ENCODE data around the gene ZBTB33. TPM values are rescaled to one million over a fixed set of nuclear protein-coding genes. Genes with fewer than 3 reads are reported as not detected.

ZBTB33 gene
- total and polyA plus RNA-seq, 9 donors = 9.3 to 19.4 (median 14.3) TPM

DNA sequence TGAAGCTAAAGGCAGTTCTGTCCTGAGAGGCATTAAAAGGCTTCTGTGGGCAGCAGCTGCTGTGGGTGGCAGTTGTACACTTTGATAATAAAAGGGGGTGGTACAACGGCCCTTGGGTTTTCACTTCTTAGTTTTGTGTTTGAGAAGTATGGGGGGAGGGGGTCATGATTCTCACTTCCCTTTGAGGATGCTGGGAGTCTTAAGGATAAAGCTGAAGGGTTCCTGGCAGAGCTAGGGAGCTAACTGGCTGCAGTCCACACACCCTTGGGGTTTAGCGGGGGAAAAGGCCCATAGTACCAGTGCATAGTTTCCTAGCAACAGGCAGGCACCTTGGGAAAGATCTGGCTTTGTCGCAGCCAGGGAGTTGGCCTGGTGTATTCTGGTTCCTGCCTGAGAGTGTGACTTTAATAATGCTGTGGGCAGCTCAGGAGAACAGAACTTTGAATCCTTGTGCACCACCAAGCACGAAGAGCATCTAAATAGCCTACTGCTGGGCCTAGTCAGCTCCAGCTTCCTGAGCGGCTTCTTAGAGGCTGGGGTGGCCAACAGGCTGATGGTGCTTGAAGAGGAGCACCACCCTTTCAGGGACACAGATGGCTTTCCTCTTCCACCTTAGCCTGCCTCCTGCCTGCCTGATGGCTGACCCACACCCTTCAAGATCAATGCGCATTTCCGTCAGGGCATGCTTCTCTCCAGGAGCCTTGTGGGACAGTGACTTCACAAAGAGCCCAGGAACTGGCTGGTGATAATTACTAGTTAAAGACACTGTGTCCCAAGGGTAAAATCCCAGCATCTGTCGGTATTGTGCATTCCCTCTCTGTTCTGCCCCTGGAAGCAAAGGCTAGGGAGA is 12.5 kb downstream of the ZBTB33 start:
- Histone ChIP-seq H3K4me3 (ENCODE audit: low read length) (no peak overlapping the region), H3K9me3 (replicated peaks; ENCODE audit: control insufficient read depth, low read depth, low read length) (no peaks in the 10 kb centered on the region), H3K4me1 (ENCODE audit: control insufficient read depth, insufficient read depth, low read length) (no peaks in the 10 kb centered on the region), H3K27me3 (ENCODE audit: control insufficient read depth, insufficient read depth, low read length) (peaks cover 4% of the 10 kb centered on the region), H3K27ac (ENCODE audit: low read length) (no peak overlapping the region), H3K36me3 (ENCODE audit: control insufficient read depth, insufficient read depth, low read length) (no peaks in the 10 kb centered on the region)
- 58% methylated on average over 8 of the region's 8 CpGs for WGBS (ENCODE audit: insufficient coverage)
- DNase-seq = peak; percentile 16

DNA sequence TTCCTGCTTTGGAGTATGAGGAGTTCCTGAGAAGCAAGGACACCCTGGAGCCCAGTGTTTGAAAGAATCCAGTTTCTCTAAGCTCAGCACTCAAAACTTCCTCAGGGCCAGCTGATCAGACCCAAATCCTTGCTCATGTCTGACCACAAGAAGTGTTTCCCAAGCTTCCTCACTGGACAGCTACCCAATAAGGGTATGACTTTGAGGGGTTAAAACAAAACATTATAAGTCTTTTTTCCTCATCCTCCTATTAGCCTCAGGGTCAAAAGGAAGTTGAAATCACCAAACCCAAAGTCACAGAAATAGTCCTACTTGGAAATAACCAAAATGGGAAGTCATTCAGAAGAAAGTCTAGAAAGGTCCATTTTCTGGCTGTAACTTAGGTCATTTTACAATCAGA is 13.7 kb downstream of the ZBTB33 start:
- Histone ChIP-seq H3K9me3 (replicated peaks; ENCODE audit: control insufficient read depth, low read depth, low read length) (no peaks in the 10 kb centered on the region), H3K27me3 (ENCODE audit: control insufficient read depth, insufficient read depth, low read length) (peaks cover 4% of the 10 kb centered on the region), H3K36me3 (ENCODE audit: control insufficient read depth, insufficient read depth, low read length) (no peaks in the 10 kb centered on the region), H3K4me3 (ENCODE audit: low read length) (no peak overlapping the region), H3K4me1 (ENCODE audit: control insufficient read depth, insufficient read depth, low read length) (no peaks in the 10 kb centered on the region), H3K27ac (ENCODE audit: low read length) (no peak overlapping the region)
- peak; percentile 14 for DNase-seq

DNA sequence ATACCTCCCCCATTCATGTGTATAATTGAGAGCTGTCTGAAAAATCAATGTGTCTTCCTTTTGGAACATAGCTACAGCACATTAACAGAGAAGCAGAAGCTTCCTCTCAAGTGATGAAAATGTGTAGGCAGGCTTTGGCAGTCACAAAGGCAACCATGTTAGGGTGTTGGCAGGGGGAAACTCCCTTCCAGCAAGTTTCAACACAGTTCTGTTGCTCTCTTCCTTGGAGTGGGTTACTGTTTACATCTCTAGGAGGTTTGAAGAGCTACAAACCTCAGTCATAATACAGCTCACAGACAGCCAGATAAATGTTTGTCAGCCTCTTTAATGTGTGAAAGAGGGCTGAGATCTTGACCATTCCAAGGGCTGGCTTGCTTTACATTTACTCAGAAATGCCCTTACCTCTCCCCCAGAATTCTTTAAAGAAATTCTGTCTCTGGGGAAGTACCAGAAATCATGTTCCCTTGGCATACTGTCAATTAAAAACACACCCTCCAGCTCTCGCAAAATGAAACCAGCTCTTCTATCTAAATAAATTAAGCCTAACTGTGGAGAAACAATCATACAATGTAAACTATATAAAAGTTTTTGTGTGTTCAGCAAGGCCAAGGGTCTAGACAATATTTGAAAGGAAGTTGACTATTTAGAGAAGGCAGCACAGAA is 18.9 kb downstream of the ZBTB33 start:
- H3K27me3 ChIP-seq (ENCODE audit: control insufficient read depth, insufficient read depth, low read length) = peaks cover 7% of the 10 kb centered on the region
- H3K27ac ChIP-seq (ENCODE audit: low read length) = no peak overlapping the region
- H3K4me3 ChIP-seq (ENCODE audit: low read length) = no peak overlapping the region
- H3K4me1 ChIP-seq (ENCODE audit: control insufficient read depth, insufficient read depth, low read length) = no peaks in the 10 kb centered on the region
- H3K36me3 ChIP-seq (ENCODE audit: control insufficient read depth, insufficient read depth, low read length) = no peaks in the 10 kb centered on the region
- H3K9me3 ChIP-seq (replicated peaks; ENCODE audit: control insufficient read depth, low read depth, low read length) = no peaks in the 10 kb centered on the region
- no CpG with 5 or more reads among the region's 1 CpG for WGBS (ENCODE audit: insufficient coverage)
- peak; percentile 11 for DNase-seq

DNA sequence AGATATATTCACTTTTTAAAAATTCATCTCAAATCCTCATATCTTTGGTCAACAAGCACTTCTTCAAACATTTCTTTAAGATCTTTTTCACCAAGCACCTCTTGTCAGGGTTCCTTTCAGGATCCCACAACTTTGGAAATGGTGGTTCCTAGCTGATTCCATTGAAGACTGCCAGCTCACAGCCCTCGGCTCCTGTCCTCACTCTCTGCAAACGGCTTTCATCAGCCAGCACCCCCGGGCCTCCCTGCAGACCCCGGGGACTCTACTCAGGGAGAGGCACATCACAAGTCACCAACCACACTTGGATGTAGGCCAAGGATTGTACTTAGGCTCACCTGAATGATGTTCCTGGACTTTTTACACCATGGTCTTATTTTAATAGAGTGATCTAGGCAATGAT is 20.0 kb downstream of the ZBTB33 start:
- DNase-seq = no peak
- Histone ChIP-seq H3K27me3 (ENCODE audit: control insufficient read depth, insufficient read depth, low read length) (peaks cover 9% of the 10 kb centered on the region), H3K27ac (ENCODE audit: low read length) (no peak overlapping the region), H3K36me3 (ENCODE audit: control insufficient read depth, insufficient read depth, low read length) (no peaks in the 10 kb centered on the region), H3K4me1 (ENCODE audit: control insufficient read depth, insufficient read depth, low read length) (no peaks in the 10 kb centered on the region), H3K4me3 (ENCODE audit: low read length) (no peak overlapping the region), H3K9me3 (replicated peaks; ENCODE audit: control insufficient read depth, low read depth, low read length) (no peaks in the 10 kb centered on the region)
- WGBS (ENCODE audit: insufficient coverage) = 66% methylated on average over 2 of the region's 4 CpGs

DNA sequence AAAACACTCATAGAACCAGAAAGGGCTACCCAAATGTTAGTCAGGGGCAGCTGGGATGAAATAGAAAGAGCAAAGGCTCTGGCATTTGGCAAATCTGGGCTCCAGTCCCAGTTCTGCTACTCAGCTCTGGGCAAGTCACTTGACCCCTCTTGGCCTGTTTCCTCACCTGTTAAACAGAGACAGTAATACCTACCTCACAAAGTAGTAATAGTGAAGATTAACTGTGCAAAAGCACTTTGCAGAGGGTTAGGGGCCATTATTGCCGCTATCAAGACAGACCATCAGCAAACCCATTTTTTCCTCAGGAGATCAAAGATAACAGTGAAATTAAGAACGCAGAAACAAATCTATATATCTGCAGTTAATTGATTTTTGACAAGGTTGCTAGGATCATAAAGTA is 20.6 kb downstream of the ZBTB33 start:
- Histone ChIP-seq H3K27me3 (ENCODE audit: control insufficient read depth, insufficient read depth, low read length) (peaks cover 9% of the 10 kb centered on the region), H3K36me3 (ENCODE audit: control insufficient read depth, insufficient read depth, low read length) (no peaks in the 10 kb centered on the region), H3K4me3 (ENCODE audit: low read length) (no peak overlapping the region), H3K9me3 (replicated peaks; ENCODE audit: control insufficient read depth, low read depth, low read length) (no peaks in the 10 kb centered on the region), H3K27ac (ENCODE audit: low read length) (no peak overlapping the region), H3K4me1 (ENCODE audit: control insufficient read depth, insufficient read depth, low read length) (no peaks in the 10 kb centered on the region)
- no peak for DNase-seq
- WGBS (ENCODE audit: insufficient coverage) = no CpG with 5 or more reads among the region's 2 CpGs

DNA sequence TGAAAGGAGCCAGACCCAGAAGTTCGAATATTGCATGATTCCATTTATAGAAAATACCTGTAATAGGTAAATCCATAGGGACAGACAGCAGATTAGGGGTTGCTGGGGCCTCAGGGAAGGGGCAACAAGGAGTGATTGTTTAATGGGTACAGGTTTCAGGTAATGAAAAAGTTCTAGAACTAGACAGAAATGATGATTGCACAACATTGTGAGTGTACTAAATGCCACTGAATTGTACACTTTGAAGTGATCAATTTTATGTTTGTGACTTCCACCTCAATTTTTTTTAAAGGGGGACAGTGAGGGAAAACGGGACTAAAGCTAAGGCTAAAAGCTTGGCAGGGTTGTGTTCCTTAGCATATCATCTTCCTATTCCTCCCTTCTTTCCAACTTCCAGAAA is 23.5 kb downstream of the ZBTB33 start:
- no CpG with 5 or more reads among the region's 2 CpGs for WGBS (ENCODE audit: insufficient coverage)
- Histone ChIP-seq H3K4me3 (ENCODE audit: low read length) (no peak overlapping the region), H3K27me3 (ENCODE audit: control insufficient read depth, insufficient read depth, low read length) (peaks cover 12% of the 10 kb centered on the region), H3K36me3 (ENCODE audit: control insufficient read depth, insufficient read depth, low read length) (no peaks in the 10 kb centered on the region), H3K27ac (ENCODE audit: low read length) (no peak overlapping the region), H3K4me1 (ENCODE audit: control insufficient read depth, insufficient read depth, low read length) (no peaks in the 10 kb centered on the region), H3K9me3 (replicated peaks; ENCODE audit: control insufficient read depth, low read depth, low read length) (no peaks in the 10 kb centered on the region)
- no peak for DNase-seq

DNA sequence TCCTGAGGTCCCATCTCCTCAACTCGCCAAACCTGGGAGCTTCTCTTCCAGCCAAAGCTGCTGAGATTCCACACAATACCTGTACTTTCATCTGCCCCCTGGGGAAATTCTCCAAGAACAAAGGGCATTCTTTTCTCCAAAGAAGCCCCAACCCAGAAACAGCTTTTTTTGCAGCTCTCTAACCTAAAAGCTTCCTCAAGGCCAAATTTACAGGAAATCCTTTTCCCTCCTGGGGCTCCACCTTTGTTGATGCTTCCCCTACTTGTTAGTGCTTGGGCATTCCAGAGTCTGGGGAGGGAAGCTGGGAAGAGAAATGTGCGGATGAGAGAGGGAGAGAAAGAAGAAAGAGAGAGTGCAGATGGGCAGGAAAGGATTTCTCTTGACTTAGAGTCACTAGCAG is 24.3 kb downstream of the ZBTB33 start:
- Histone ChIP-seq H3K9me3 (replicated peaks; ENCODE audit: control insufficient read depth, low read depth, low read length) (no peaks in the 10 kb centered on the region), H3K27me3 (ENCODE audit: control insufficient read depth, insufficient read depth, low read length) (peaks cover 12% of the 10 kb centered on the region), H3K36me3 (ENCODE audit: control insufficient read depth, insufficient read depth, low read length) (no peaks in the 10 kb centered on the region), H3K4me3 (ENCODE audit: low read length) (no peak overlapping the region), H3K4me1 (ENCODE audit: control insufficient read depth, insufficient read depth, low read length) (no peaks in the 10 kb centered on the region), H3K27ac (ENCODE audit: low read length) (no peak overlapping the region)
- 50% methylated on average over 1 of the region's 2 CpGs for WGBS (ENCODE audit: insufficient coverage)
- DNase-seq = no peak

DNA sequence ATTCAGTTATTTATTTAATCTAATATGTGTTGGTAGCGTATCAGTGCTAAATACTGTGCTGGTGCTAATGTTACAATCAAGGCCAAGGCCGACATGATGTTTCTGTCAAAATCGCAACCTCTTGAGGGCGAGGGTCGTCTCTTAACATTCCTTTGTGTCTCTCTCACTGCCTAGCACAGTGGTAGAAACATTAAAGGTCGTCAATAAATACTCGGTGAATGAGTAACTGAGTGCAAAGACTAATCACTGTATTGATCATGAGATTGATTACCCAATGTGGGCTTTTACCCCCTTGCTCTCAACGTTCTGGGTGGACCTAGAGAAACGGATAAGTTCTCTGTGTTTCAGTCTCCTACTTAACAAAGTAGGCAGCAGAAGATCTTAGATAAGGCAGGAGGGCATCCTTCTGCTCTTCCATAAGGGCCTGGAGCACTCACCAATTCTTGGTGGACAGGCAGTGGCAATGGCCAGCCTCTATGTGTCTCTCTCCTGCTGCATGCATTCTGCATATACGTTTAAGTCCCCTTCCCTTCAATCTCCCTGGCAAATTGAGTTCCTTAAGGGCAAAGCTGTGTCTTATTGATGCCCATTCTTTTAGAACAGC is 30.5 kb downstream of the ZBTB33 start:
- Histone ChIP-seq H3K9me3 (replicated peaks; ENCODE audit: control insufficient read depth, low read depth, low read length) (no peaks in the 10 kb centered on the region), H3K4me1 (ENCODE audit: control insufficient read depth, insufficient read depth, low read length) (no peaks in the 10 kb centered on the region), H3K27me3 (ENCODE audit: control insufficient read depth, insufficient read depth, low read length) (peaks cover 9% of the 10 kb centered on the region), H3K27ac (ENCODE audit: low read length) (no peak overlapping the region), H3K36me3 (ENCODE audit: control insufficient read depth, insufficient read depth, low read length) (no peaks in the 10 kb centered on the region), H3K4me3 (ENCODE audit: low read length) (no peak overlapping the region)
- DNase-seq = no peak
- WGBS (ENCODE audit: insufficient coverage) = 55% methylated on average over 4 of the region's 10 CpGs

DNA sequence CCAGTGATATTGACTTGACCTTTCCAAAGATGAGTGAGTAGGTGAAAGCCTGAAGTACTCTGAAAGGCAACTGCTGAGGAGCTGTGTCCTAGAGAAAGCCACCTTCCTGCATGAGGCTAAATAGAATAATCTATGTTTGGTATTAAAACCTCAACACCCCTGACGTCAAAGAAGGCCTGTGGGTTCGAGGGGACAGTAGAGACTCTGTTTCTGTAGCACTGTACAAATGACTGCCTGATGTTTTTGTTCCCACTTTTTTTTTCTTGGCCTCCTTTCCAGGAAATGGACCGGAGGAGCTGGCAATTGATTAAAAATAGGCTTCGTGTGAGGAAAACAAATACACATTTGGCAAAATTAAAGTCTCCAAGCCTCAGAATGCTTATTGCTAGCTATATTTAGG is 31.1 kb downstream of the ZBTB33 start:
- H3K9me3 ChIP-seq (replicated peaks; ENCODE audit: control insufficient read depth, low read depth, low read length) = no peaks in the 10 kb centered on the region
- no peak overlapping the region for H3K4me3 ChIP-seq (ENCODE audit: low read length)
- H3K27ac ChIP-seq (ENCODE audit: low read length) = no peak overlapping the region
- H3K27me3 ChIP-seq (ENCODE audit: control insufficient read depth, insufficient read depth, low read length) = peaks cover 13% of the 10 kb centered on the region
- no CpG with 5 or more reads among the region's 4 CpGs for WGBS (ENCODE audit: insufficient coverage)
- DNase-seq = peak; percentile 10
- no peaks in the 10 kb centered on the region for H3K36me3 ChIP-seq (ENCODE audit: control insufficient read depth, insufficient read depth, low read length)
- no peaks in the 10 kb centered on the region for H3K4me1 ChIP-seq (ENCODE audit: control insufficient read depth, insufficient read depth, low read length)

DNA sequence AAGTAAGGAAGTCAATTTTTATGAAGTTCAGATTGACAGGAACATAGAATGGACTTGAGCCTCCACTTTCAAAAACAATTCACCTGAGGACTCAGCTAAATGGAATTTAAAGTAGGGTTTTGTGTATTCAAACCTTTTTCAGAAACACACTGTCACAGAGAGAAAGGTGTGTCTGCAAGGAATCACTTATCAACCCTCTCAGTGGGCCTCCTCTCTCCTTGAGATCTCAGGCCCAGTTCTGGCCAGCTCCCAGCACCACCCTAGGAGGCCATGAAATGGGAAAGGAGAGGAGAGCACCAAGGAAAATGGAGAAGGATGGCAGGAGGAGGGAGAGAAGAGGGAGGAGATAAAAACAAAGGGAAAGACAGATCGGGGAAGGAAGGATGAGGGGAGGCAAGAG is 32.1 kb downstream of the ZBTB33 start:
- no CpG with 5 or more reads among the region's 1 CpG for WGBS (ENCODE audit: insufficient coverage)
- Histone ChIP-seq H3K27ac (ENCODE audit: low read length) (no peak overlapping the region), H3K4me1 (ENCODE audit: control insufficient read depth, insufficient read depth, low read length) (no peaks in the 10 kb centered on the region), H3K9me3 (replicated peaks; ENCODE audit: control insufficient read depth, low read depth, low read length) (no peaks in the 10 kb centered on the region), H3K4me3 (ENCODE audit: low read length) (no peak overlapping the region), H3K27me3 (ENCODE audit: control insufficient read depth, insufficient read depth, low read length) (peaks cover 10% of the 10 kb centered on the region), H3K36me3 (ENCODE audit: control insufficient read depth, insufficient read depth, low read length) (no peaks in the 10 kb centered on the region)
- DNase-seq = no peak

Measured in muscle of leg (tissue), 11 donors.